ENCODE results near the gene ADSS1.
"Not testable (repeated sequence)": the region's sequence is repeated elsewhere in the genome, so short reads cannot be mapped to it uniquely, and the experiment has no call there.

The ADSS1 gene

GRCh38 chr14:104726600-104727451, 2.8 kb downstream of the ADSS1 start:
- no peak for DNase-seq (ENCODE audit: low read depth, low spot score)

GRCh38 chr14:104728631-104729030, 4.6 kb downstream of the ADSS1 start:
- no peak for TF ChIP-seq CTCF (IDR thresholded peaks at IDR 0.05; ENCODE audit: low read depth, low read length)
- in situ Hi-C loops (cut with HindIII; ENCODE audit: low sequenced_read_pairs) = no loop called here
- no peak for DNase-seq (ENCODE audit: low read depth, low spot score)
- H3K4me3 ChIP-seq (ENCODE audit: low read depth, low read length) = no peak overlapping the region

More at GRCh38 chr14:104726600-104727451, 2.8 kb downstream of the ADSS1 start:
- in situ Hi-C loops (cut with HindIII; ENCODE audit: low sequenced_read_pairs) = no loop called here
- peak; percentile 16 for TF ChIP-seq CTCF (IDR thresholded peaks at IDR 0.05; ENCODE audit: low read depth, low read length)
- H3K4me3 ChIP-seq (ENCODE audit: low read depth, low read length) = no peak overlapping the region

GRCh38 chr14:104729176-104729834, 5.3 kb downstream of the ADSS1 start:
- H3K4me3 ChIP-seq (ENCODE audit: low read depth, low read length); in situ Hi-C loops (cut with HindIII; ENCODE audit: low sequenced_read_pairs); DNase-seq (ENCODE audit: low read depth, low spot score): not testable (repeated sequence)

- in situ Hi-C loops (cut with HindIII; ENCODE audit: low sequenced_read_pairs) = no loop called here
- no peak for DNase-seq (ENCODE audit: low read depth, low spot score)
- no peak for TF ChIP-seq CTCF (IDR thresholded peaks at IDR 0.05; ENCODE audit: low read depth, low read length)
- H3K4me3 ChIP-seq (ENCODE audit: low read depth, low read length) = no peak overlapping the region
Observed at GRCh38 chr14:104729835-104730181, 5.8 kb downstream of the ADSS1 start.

- TF ChIP-seq CTCF (IDR thresholded peaks at IDR 0.05; ENCODE audit: low read depth, low read length) = no peak
- DNase-seq (ENCODE audit: low read depth, low spot score) = no peak
Observed at GRCh38 chr14:104730487-104730886, 6.5 kb downstream of the ADSS1 start.

GRCh38 chr14:104731320-104732294, 7.6 kb downstream of the ADSS1 start:
- DNase-seq (ENCODE audit: low read depth, low spot score) = no peak
- H3K4me3 ChIP-seq (ENCODE audit: low read depth, low read length) = no peak overlapping the region

More at GRCh38 chr14:104730487-104730886, 6.5 kb downstream of the ADSS1 start:
- in situ Hi-C loops (cut with HindIII; ENCODE audit: low sequenced_read_pairs) = no loop called here
- no peak overlapping the region for H3K4me3 ChIP-seq (ENCODE audit: low read depth, low read length)

More at GRCh38 chr14:104731320-104732294, 7.6 kb downstream of the ADSS1 start:
- peak; percentile 55 for TF ChIP-seq CTCF (IDR thresholded peaks at IDR 0.05; ENCODE audit: low read depth, low read length)
- in situ Hi-C loops (cut with HindIII; ENCODE audit: low sequenced_read_pairs) = no loop called here

Measured in astrocyte of the spinal cord (primary cell).